Testis (tissue), 3 donors: Measurements from ENCODE around the gene GABBR2. TPM values are rescaled to one million over a fixed set of nuclear protein-coding genes. Genes with fewer than 3 reads are reported as not detected.
"Not testable (repeated sequence)": the region's sequence is repeated elsewhere in the genome, so short reads cannot be mapped to it uniquely, and the experiment has no call there.

Experiments used
- DNase-seq: peaks from one replicate; pipeline ENCODE4 v3.0.0-alpha.2; 2019
- H3K27ac ChIP-seq, 2 donors: fragments of 200-600 bp; sonication (generic); one replicate each; pipeline ENCODE4 v1.5.1; 2019
- H3K27me3 ChIP-seq: fragments of 200-600 bp; sonication (generic); one replicate; pipeline ENCODE4 v1.5.1; 2019
- H3K36me3 ChIP-seq: fragments of 200-600 bp; sonication (generic); one replicate; pipeline ENCODE4 v1.5.1; 2017; ENCODE audit warnings: low read depth; ENCODE audit errors: missing control alignments
- H3K4me1 ChIP-seq: fragments of 200-600 bp; sonication (generic); one replicate; pipeline ENCODE4 v1.5.1; 2019
- H3K4me3 ChIP-seq, 2 donors: fragments of 200-600 bp; sonication (generic); one replicate each; pipeline ENCODE4 v1.5.1; 2017 to 2019
- H3K9me3 ChIP-seq: fragments of 200-600 bp; sonication (generic); one replicate; pipeline ENCODE4 v1.5.1; 2017
- CTCF ChIP-seq, 3 experiments: fragments of 450-650 bp in 2 of 3; fragments of 200-600 bp in 1 of 3; sonication (generic) in 1 of 3; IDR thresholded peaks; one replicate each; pipeline ENCODE4 v1.5.1; 2016 to 2019; ENCODE audit warnings: antibody characterized with exemption in 3 of 3, mild to moderate bottlenecking in 2 of 3, moderate library complexity in 1 of 3
- POLR2A ChIP-seq: fragments of 450-650 bp; IDR thresholded peaks from one replicate; pipeline ENCODE4 v1.6.1; 2017; ENCODE audit warnings: antibody characterized with exemption, mild to moderate bottlenecking, moderate library complexity
- WGBS, 2 donors: methylation state at CpG; one replicate each; pipeline ENCODE4 v1.1.5; 2018; 5-methylcytosine and 5-hydroxymethylcytosine counted together
- intact Hi-C: fragments of 100-400 bp; cut with DNase I; formaldehyde crosslinking; loops from one replicate; pipeline ENCODE4 v1.15.1; 2023; ENCODE audit warnings: low total_unique reads
- polyA plus RNA-seq: library from polyadenylated mRNA; stranded (reverse); fragments of 350-450 nt; fragmentation: Illumina TruSeq; extraction: RNeasy Lipid Tissue Mini Kit (QIAGEN cat#74804); gene quantifications from one replicate; pipeline ENCODE4 v1.2.3, GENCODE V29; 2014; ENCODE audit warnings: low read depth, low replicate concordance; ENCODE audit not compliant: insufficient read depth
- total RNA-seq, 2 donors: library from RNA; depleted of rRNA; stranded (reverse); fragments of >200 nt; gene quantifications; one replicate each; pipeline ENCODE4 v1.2.3, GENCODE V29; 2016

GABBR2 gene
- total and polyA plus RNA-seq, 3 donors from 2014 or later, result 3.0 to 8.1 (median 6.9) TPM

DNA sequence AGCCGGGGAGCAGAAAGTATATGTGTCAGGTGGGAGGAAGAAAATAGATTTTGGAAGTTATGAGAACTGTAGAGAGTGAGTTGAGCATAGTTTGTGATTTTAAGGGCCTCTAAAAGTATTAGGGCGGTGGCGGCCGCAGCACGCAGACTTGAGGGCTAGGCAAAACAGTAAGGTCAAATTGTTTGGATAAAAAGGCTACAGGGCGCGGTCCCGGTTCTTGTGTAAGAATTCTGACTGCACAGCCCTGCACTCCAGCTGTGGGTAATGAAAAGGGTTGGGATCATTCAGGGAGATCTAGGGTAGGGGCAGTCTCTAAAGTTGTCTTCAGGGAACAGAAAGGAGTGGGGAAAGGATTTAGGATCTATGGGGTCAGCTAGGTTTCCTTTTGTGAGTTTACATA is 441.2 kb downstream of the GABBR2 start:
- intact Hi-C loops, DNase-seq, H3K4me1 ChIP-seq, H3K9me3 ChIP-seq, H3K27me3 ChIP-seq, H3K4me3 ChIP-seq, H3K27ac ChIP-seq, H3K36me3 ChIP-seq: not testable (repeated sequence)
- 91 to 92% methylated on average over 8 of the region's 8 CpGs for WGBS, 2 donors

DNA sequence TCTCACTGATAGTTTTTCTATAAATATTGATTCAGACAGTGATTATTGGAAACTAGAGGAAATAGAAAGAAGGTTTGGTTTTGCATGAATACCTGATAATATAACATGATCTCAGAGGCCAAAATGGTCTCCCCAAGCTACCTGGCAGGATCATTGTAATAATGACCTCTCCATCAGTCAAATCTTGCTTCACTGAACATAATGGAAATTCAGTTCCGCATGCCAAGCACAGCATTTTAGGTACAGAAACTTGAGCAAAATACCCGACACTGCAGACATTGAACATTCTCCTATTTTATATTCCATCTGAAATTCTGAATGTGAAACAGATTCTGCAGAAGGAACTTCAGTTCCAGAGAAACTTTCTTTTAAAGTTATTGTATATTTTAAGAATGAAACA is 444.2 kb downstream of the GABBR2 start:
- Histone ChIP-seq H3K36me3 (no peaks in the 10 kb centered on the region), H3K4me3 (no peak overlapping the region), H3K27ac (no peak overlapping the region), H3K9me3 (no peaks in the 10 kb centered on the region), H3K4me1 (no peaks in the 10 kb centered on the region), H3K27me3 (no peaks in the 10 kb centered on the region)
- no peak for DNase-seq
- 73 to 90% methylated on average over 2 of the region's 2 CpGs for WGBS, 2 donors
- TF ChIP-seq POLR2A (no peak), CTCF (IDR thresholded peaks at IDR 0.05) (no peak)
- intact Hi-C loops, result loop anchor here (5.0 kb wide), 1 partner anchor 192 kb away; no protein-coding TSS in a partner anchor

DNA sequence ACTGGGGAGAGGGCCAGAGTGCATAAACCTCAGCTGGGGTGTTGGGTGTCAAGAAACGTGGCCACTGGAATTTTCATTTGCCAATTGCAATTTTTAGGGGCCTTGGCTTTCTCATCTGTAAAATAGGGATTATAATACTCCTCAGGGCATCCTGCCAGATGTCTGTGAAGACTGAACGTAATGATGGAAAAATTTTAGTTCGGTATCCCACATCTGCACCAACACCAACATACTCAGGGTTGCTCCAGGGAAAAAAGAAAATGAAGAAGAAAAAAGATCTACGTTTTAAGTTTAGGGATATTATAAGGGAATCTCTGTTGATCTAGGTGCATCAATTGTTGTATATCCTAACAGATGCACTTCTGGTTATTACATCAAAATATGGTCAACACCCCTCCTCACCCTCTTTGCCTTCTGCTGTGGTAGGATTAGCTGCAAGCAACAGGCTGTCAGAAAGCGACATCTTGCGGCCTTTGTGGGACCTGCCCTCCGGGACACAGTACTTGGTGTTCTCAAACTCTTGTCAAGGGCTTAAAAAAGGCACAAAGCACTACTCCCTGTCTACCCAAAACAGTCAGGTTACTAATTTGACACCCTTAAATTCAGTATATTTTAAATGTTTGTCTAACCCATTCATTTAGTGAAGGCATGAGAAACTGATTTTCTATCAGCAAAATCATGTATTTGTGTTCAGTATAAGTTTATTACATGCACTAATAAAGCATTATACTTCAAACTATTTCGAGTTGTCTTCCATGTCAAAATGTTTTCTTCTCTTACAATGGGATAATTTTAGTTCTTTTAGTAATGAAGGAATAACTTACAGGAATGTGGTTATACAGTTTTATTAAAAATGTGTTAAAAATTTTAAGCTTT is 445.0 kb downstream of the GABBR2 start:
- TF ChIP-seq CTCF (IDR thresholded peaks at IDR 0.05) (peak; percentile 61 to 69 (median 67)), POLR2A (no peak)
- WGBS, 2 donors, result 38 to 54% methylated on average over 8 of the region's 8 CpGs
- Histone ChIP-seq H3K9me3 (no peaks in the 10 kb centered on the region), H3K4me3 (no peak overlapping the region), H3K4me1 (no peaks in the 10 kb centered on the region), H3K27ac (no peak overlapping the region), H3K36me3 (no peaks in the 10 kb centered on the region), H3K27me3 (no peaks in the 10 kb centered on the region)
- DNase-seq, result peak; percentile 85
- intact Hi-C loops, result loop anchor here (5.0 kb wide), 1 partner anchor 191 kb away; no protein-coding TSS in a partner anchor

GRCh38 chr9:98263080-98263479 is 445.7 kb downstream of the GABBR2 start:
- H3K36me3 ChIP-seq, result no peaks in the 10 kb centered on the region
- no peaks in the 10 kb centered on the region for H3K9me3 ChIP-seq
- H3K27ac ChIP-seq, result no peak overlapping the region
- TF ChIP-seq CTCF (IDR thresholded peaks at IDR 0.05) (no peak), POLR2A (no peak)
- no peaks in the 10 kb centered on the region for H3K27me3 ChIP-seq
- DNase-seq, result no peak
- H3K4me3 ChIP-seq, result no peak overlapping the region
- WGBS, 2 donors, result 85 to 93% methylated on average over 1 of the region's 1 CpG
- H3K4me1 ChIP-seq, result no peaks in the 10 kb centered on the region
- intact Hi-C loops, result loop anchor here (5.0 kb wide), 1 partner anchor 191 kb away; no protein-coding TSS in a partner anchor

GRCh38 chr9:98262056-98262455 is 446.7 kb downstream of the GABBR2 start:
- Histone ChIP-seq H3K9me3 (no peaks in the 10 kb centered on the region), H3K27me3 (no peaks in the 10 kb centered on the region), H3K27ac (no peak overlapping the region), H3K4me3 (no peak overlapping the region), H3K36me3 (no peaks in the 10 kb centered on the region), H3K4me1 (no peaks in the 10 kb centered on the region)
- no peak for TF ChIP-seq POLR2A
- 89 to 94% methylated on average over 3 of the region's 3 CpGs for WGBS, 2 donors
- DNase-seq, result no peak
- intact Hi-C loops, result loop anchor here (5.0 kb wide), 1 partner anchor 190 kb away; no protein-coding TSS in a partner anchor
